OCI-LY3 (cell line): ENCODE measurements around the gene RERE.

Experiments
- EZH2phosphoT487 ChIP-seq: fragments of 200-600 bp; shearing (Covaris generic); IDR thresholded peaks from 2 replicates; pipeline ENCODE4 v1.6.1; 2018; ENCODE audit warnings: antibody characterized with exemption, mixed run types, low read depth
- TF ChIP-seq, protein P1 (sequence below): fragments of 200-600, 300-600 bp; sonication (generic); IDR thresholded peaks from 2 replicates; pipeline ENCODE4 v1.5.1; 2014; ENCODE audit warnings: antibody characterized with exemption, low read length, low read depth

DNA sequence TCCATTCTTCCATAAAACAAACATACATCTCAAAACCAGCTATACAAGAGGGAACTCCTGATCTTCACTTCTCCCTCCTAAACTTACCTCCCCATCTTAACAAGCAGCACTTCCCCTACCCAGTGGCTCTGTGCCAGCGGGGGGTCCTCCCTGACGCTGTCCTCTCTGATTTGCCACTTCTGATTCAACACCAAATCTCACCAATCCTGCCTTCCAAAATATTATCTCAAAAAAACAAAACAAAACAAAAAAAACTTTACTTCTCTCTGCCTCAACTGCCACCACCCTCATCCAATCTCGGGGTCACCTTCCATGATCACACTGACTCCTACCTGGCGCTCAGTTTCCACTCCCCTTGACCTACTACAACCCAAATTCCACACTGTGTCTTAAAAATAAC is 426.7 kb downstream of the RERE start:
- TF ChIP-seq, protein P1, sequence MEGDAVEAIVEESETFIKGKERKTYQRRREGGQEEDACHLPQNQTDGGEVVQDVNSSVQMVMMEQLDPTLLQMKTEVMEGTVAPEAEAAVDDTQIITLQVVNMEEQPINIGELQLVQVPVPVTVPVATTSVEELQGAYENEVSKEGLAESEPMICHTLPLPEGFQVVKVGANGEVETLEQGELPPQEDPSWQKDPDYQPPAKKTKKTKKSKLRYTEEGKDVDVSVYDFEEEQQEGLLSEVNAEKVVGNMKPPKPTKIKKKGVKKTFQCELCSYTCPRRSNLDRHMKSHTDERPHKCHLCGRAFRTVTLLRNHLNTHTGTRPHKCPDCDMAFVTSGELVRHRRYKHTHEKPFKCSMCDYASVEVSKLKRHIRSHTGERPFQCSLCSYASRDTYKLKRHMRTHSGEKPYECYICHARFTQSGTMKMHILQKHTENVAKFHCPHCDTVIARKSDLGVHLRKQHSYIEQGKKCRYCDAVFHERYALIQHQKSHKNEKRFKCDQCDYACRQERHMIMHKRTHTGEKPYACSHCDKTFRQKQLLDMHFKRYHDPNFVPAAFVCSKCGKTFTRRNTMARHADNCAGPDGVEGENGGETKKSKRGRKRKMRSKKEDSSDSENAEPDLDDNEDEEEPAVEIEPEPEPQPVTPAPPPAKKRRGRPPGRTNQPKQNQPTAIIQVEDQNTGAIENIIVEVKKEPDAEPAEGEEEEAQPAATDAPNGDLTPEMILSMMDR, result no peak
- no peak for TF ChIP-seq EZH2phosphoT487
